GM23338 (cell line): ENCODE measurements around the gene TMEM165. TPM values are rescaled to one million over a fixed set of nuclear protein-coding genes. Genes with fewer than 3 reads are reported as not detected.

ENCODE experiments used
- ATAC-seq: fragments of 200-7000 bp; cut with Tn5 transposase; 3 replicates; pipeline ENCODE4 v1.9.1; 2020
- DNase-seq: peaks from one replicate; pipeline ENCODE4 v3.0.0-alpha.2; 2015; ENCODE audit warnings: low spot score
- H2AFZ ChIP-seq: fragments of 200-600 bp; sonication (generic); 2 replicates; pipeline ENCODE4 v1.8.0; 2016; ENCODE audit warnings: antibody characterized with exemption, mild to moderate bottlenecking, moderate library complexity
- H3F3A ChIP-seq: fragments of 200-600 bp; sonication (generic); replicated peaks from 2 replicates; pipeline ENCODE4 v1.8.0; 2017; ENCODE audit warnings: antibody characterized with exemption, mixed run types, low read depth
- H3K27ac ChIP-seq: fragments of 200-600 bp; sonication (generic); 2 replicates; pipeline ENCODE4 v1.6.1; 2016; ENCODE audit warnings: low read depth
- H3K27me3 ChIP-seq: fragments of 200-600 bp; sonication (generic); 2 replicates; pipeline ENCODE4 v1.8.0; 2016; ENCODE audit warnings: mild to moderate bottlenecking, mixed run types, moderate library complexity; ENCODE audit not compliant: insufficient read depth
- H3K36me3 ChIP-seq: fragments of 200-600 bp; sonication (generic); 2 replicates; pipeline ENCODE4 v1.8.0; 2016; ENCODE audit warnings: mild to moderate bottlenecking; ENCODE audit not compliant: insufficient read depth
- H3K4me1 ChIP-seq: fragments of 200-600 bp; sonication (generic); 2 replicates; pipeline ENCODE4 v1.8.0; 2016; ENCODE audit warnings: mild to moderate bottlenecking, moderate library complexity; ENCODE audit not compliant: insufficient read depth
- H3K4me2 ChIP-seq: fragments of 200-600 bp; sonication (generic); 2 replicates; pipeline ENCODE4 v1.7.1; 2017; ENCODE audit warnings: mixed run types
- H3K4me3 ChIP-seq: fragments of 200-600 bp; sonication (generic); 2 replicates; pipeline ENCODE4 v1.6.1; 2016; ENCODE audit warnings: mixed run types
- H3K79me2 ChIP-seq: fragments of 200-600 bp; sonication (generic); replicated peaks from 2 replicates; pipeline ENCODE4 v1.8.0; 2017; ENCODE audit warnings: mild to moderate bottlenecking; ENCODE audit not compliant: insufficient read depth
- H3K9me2 ChIP-seq: fragments of 200-600 bp; sonication (generic); 2 replicates; pipeline ENCODE4 v1.8.0; 2017; ENCODE audit not compliant: insufficient read depth
- H4K20me1 ChIP-seq: fragments of 200-600 bp; sonication (generic); replicated peaks from 2 replicates; pipeline ENCODE4 v1.8.0; 2017; ENCODE audit warnings: mild to moderate bottlenecking; ENCODE audit not compliant: insufficient read depth
- H3K27ac Mint-ChIP-seq: 2 replicates; pipeline ENCODE4 v1.8.0; 2020; ENCODE audit warnings: inconsistent platforms, mild to moderate bottlenecking, moderate library complexity, mixed read lengths
- H3K27me3 Mint-ChIP-seq: 3 replicates; pipeline ENCODE4 v1.8.0; 2022; ENCODE audit warnings: low read depth, mild to moderate bottlenecking, moderate library complexity, mixed read lengths, inconsistent platforms; ENCODE audit not compliant: insufficient read depth, poor library complexity
- H3K36me3 Mint-ChIP-seq: 3 replicates; pipeline ENCODE4 v1.8.0; 2021; ENCODE audit warnings: low read depth, mild to moderate bottlenecking, inconsistent platforms, moderate library complexity, mixed read lengths
- H3K4me1 Mint-ChIP-seq: 3 replicates; pipeline ENCODE4 v1.8.0; 2020; ENCODE audit warnings: mild to moderate bottlenecking, inconsistent platforms, mixed read lengths
- H3K4me3 Mint-ChIP-seq: 3 replicates; pipeline ENCODE4 v1.8.0; 2021; ENCODE audit warnings: moderate library complexity, mild to moderate bottlenecking, inconsistent platforms, mixed read lengths
- H3K9me3 Mint-ChIP-seq: 3 replicates; pipeline ENCODE4 v1.8.0; 2020; ENCODE audit warnings: moderate library complexity, mild to moderate bottlenecking, inconsistent platforms, mixed read lengths
- CTCF ChIP-seq, 2 experiments: fragments of 200-600 bp in 1 of 2; sonication (generic) in 1 of 2; conservative IDR thresholded peaks; 2 replicates each; pipeline versions ENCODE4 v1.5.1 to v1.6.1; 2016 to 2017; ENCODE audit warnings: antibody characterized with exemption in 2 of 2, low read depth in 2 of 2, mild to moderate bottlenecking in 2 of 2, moderate library complexity in 1 of 2
- ETS1 ChIP-seq: IDR thresholded peaks from 2 replicates; pipeline ENCODE4 v1.6.1; 2016; ENCODE audit warnings: antibody characterized with exemption
- EZH2 ChIP-seq: fragments of 200-600 bp; sonication (generic); IDR thresholded peaks from one replicate; pipeline ENCODE4 v1.8.0; 2017; ENCODE audit warnings: antibody characterized with exemption, mild to moderate bottlenecking, low read depth; ENCODE audit not compliant: unreplicated experiment
- EZH2phosphoT487 ChIP-seq: fragments of 200-600 bp; sonication (generic); IDR thresholded peaks from one replicate; pipeline ENCODE4 v1.8.1; 2018; ENCODE audit warnings: antibody characterized with exemption; ENCODE audit not compliant: unreplicated experiment
- JUNB ChIP-seq: IDR thresholded peaks from one replicate; pipeline ENCODE4 v1.6.1; 2016; ENCODE audit warnings: antibody characterized with exemption; ENCODE audit not compliant: unreplicated experiment
- NANOG ChIP-seq: IDR thresholded peaks from 2 replicates; pipeline ENCODE4 v1.6.1; 2016; ENCODE audit warnings: antibody characterized with exemption, borderline replicate concordance
- REST ChIP-seq: IDR thresholded peaks from one replicate; pipeline ENCODE4 v1.6.1; 2018; ENCODE audit warnings: antibody characterized with exemption; ENCODE audit not compliant: unreplicated experiment
- STAT1 ChIP-seq: IDR thresholded peaks from one replicate; pipeline ENCODE4 v1.6.1; 2016; ENCODE audit warnings: antibody characterized with exemption; ENCODE audit not compliant: unreplicated experiment
- ZNF331 ChIP-seq: fragments of 250-450 bp; sonication (Bioruptor Pico); IDR thresholded peaks from 2 replicates; pipeline ENCODE4 v1.5.0; 2020; ENCODE audit warnings: low read depth, mild to moderate bottlenecking, moderate library complexity
- ZNF462 ChIP-seq: fragments of 250-450 bp; sonication (Bioruptor Pico); IDR thresholded peaks from 2 replicates; pipeline ENCODE4 v1.5.0; 2020; ENCODE audit warnings: mild to moderate bottlenecking, moderate library complexity
- polyA plus RNA-seq: library from polyadenylated mRNA; unstranded; fragments of >200 nt; fragmentation: Nextera tagmentation; extraction: Ambion mirVana; gene quantifications from 2 replicates; pipeline ENCODE4 v1.2.1, GENCODE V29; 2016
- total RNA-seq: library from RNA; depleted of rRNA; stranded (reverse); fragments of >200 nt; shearing (Covaris generic); gene quantifications from 2 replicates; pipeline ENCODE4 v1.2.3, GENCODE V29; 2014

Gene TMEM165
- total and polyA plus RNA-seq, 2 experiments from 2014 or later: 125 to 171 TPM

GRCh38 chr4:55410431-55410830, 14.7 kb downstream of the TMEM165 start (continued):
- TF ChIP-seq REST (no peak), ETS1 (no peak), EZH2 (no peak), STAT1 (no peak), JUNB (no peak), CTCF (conservative IDR thresholded peaks at IDR 0.05; ENCODE audit: low read depth in 2 of 2) (no peak), NANOG (no peak), EZH2phosphoT487 (no peak)

GRCh38 chr4:55411621-55412020, 15.9 kb downstream of the TMEM165 start:
- Histone ChIP-seq H3K4me3 (no peak overlapping the region), H3K79me2 (peaks cover 94% of the 10 kb centered on the region), H3F3A (no peaks in the 10 kb centered on the region), H3K4me1 (peaks cover 17% of the 10 kb centered on the region; the same call in 1 of the 2 replicates), H3K27me3 (no peaks in the 10 kb centered on the region), H3K9me2 (no peaks in the 10 kb centered on the region), H3K27ac (peak overlapping the region; percentile 40; the same call in 1 of the 2 replicates), H2AFZ (no peak overlapping the region), H4K20me1 (peaks cover 61% of the 10 kb centered on the region), H3K36me3 (peaks cover 3% of the 10 kb centered on the region), H3K4me2 (no peak overlapping the region)
- DNase-seq (no peak), ATAC-seq (no peak)
- peaks cover 28% of the 10 kb centered on the region for H3K36me3 Mint-ChIP-seq
- H3K27me3 Mint-ChIP-seq: no peaks in the 10 kb centered on the region
- H3K9me3 Mint-ChIP-seq: no peaks in the 10 kb centered on the region
- H3K4me1 Mint-ChIP-seq: peaks cover 19% of the 10 kb centered on the region; the same call in 2 of the 3 replicates
- H3K27ac Mint-ChIP-seq: peak overlapping the region; percentile 58; the same call in 1 of the 2 replicates
- no peak overlapping the region for H3K4me3 Mint-ChIP-seq
- TF ChIP-seq STAT1: no peak
- no peak for TF ChIP-seq ZNF462 (CRISPR knock-in tag)
- no peak for TF ChIP-seq NANOG
- no peak for TF ChIP-seq ZNF331 (CRISPR knock-in tag)
- no peak for TF ChIP-seq JUNB
